GM11168 (cell line): Measurements from ENCODE around the gene ARL6IP4.

Experiments
- in situ Hi-C: fragments of 300-500 bp; cut with MboI; formaldehyde crosslinking; loops from one replicate; pipeline ENCODE4 v1.12.0; 2022; ENCODE audit warnings: low sequenced_read_pairs; ENCODE audit not compliant: unreplicated experiment

The ARL6IP4 gene

GRCh38 chr12:122988612-122989212, 8.2 kb downstream of the ARL6IP4 start:
- in situ Hi-C loops, result no loop called here

DNA sequence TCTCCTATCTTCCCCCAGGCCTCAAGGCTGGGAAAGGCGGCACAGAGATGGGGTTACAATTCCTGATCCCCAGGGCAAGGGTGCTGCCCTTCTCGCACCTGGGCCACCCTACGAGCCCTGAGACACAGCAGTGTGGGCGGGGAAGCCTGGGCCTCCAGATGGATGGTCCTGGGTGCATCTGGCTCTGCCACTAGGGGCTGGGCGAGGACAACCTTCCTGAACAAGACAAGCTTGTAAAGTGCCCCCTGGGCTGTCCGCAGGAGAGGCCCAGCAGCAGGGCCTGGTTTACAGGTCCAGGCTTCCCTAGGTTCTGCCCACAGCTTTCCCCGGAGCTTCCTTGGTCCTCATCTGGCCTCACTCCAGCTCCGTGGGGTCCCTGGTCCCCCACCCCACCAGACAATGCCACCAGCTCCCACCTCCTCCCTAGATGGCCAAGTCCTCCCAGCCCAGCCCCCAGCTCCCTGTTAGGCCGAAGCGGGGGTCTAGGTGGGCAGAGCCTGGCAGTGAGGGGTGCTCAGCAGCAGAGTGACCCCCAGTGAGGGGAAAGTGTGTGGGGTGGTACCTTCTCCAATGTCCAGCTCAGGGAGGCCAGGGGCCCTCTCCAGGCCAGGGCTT, 8.9 kb downstream of the ARL6IP4 start:
- in situ Hi-C loops, result no loop called here

DNA sequence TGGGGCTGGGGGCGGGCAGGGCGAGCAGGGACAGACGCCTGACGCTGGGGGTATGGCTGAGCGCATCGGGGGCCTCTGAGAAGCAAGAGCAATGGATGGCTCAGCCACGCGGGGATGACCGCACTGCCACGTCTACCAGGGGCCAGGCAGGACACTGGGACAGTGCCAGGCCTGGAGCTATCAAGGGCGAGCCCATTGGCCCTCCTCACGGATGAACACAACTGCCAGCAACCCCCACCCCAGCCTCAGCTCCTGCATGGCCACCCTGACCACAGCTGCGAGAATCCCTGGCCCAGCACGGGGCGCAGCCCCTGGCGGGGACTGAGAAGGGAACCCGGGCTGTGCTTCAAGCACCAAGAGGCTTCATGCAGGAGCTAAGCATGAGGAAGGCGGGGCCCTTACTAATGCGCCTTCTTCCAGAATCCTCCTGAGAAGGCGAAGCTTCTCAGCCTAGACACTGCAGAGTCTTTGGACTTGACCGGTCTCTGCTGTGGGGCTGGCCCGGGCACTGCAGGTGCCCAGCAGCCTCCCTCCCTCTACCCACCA, 9.5 kb downstream of the ARL6IP4 start:
- in situ Hi-C loops, result no loop called here

DNA sequence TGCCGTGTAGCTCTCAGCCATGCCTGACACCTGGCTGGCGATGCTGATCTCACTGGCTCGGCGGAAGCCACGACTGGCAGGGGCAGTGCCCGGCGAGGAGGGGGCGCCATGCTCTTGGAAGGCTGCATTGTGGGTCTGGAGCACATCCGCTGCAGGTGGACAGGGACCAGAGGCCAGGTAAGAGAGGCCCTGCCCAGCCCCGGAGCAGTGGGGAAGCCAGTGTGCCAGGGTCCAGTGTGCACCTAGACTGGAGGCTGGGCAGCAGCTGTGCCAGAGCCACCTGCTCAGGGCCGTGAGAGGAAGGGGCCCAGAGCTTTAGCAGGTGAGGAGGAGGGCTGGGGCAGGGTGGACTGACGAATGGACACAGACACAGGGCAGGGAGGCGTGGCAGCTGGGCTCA, 10.1 kb downstream of the ARL6IP4 start:
- in situ Hi-C loops, result no loop called here

GRCh38 chr12:122990961-122991622, 10.6 kb downstream of the ARL6IP4 start:
- in situ Hi-C loops, result no loop called here

DNA sequence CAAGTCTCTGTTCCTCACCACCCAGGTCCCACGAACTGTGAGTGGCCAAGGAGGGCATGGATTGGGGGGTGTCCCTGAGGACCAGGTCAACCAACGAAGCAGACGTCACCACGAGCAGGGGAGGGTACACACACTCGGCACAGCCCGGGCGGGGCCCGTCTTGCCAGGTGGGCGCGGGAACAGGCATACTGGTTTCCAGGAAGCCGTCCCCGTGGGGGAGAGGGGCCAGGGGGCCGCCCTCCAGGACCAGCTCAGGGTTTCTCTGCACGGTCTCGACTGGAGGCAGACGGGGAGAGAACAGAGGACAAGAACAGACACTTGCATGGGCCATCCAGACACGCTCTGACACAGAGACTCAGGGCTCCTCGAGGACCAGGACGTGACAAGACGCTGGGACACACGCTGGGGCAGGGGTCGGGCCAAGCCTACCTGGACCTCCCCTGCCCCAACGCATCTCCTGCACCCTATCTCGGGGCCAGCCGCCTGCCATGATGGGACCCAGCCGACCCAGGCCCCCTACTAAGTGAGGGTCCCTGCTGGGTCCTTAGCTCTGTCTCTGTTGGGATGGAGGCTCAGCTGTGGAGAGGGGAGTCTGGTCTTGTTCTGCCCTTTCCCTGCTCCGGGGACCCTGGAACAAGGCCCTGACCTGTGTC, 11.3 kb downstream of the ARL6IP4 start:
- in situ Hi-C loops, result no loop called here

GRCh38 chr12:122992386-122992785, 11.9 kb downstream of the ARL6IP4 start:
- in situ Hi-C loops, result no loop called here

DNA sequence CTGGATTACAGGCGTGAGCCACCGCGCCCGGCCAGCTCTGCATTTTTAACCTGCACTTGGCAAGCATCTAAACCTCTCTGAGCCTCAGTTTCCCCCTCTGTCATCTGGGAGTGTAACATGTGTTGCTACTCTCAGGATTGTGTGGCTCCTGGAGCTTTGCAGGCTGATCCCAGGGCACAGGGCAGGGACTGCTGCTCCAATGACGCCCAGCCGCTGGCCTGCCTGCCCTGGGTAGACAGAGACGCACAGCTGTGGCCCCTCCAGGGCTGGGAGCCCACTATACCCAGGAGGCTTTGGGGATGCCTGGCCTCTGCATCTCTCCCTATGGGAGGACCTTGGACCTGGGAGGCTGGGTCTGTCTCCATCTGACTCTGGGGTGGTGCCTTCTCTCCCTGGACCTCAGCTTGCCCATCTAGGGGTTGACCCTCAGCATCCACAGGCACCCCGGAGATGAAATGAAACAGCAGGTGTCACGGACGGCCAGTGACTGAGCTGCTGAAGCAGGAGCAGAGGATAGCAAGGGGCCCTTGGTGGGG, 13.7 kb downstream of the ARL6IP4 start:
- in situ Hi-C loops, result no loop called here

GRCh38 chr12:122994781-122995502, 14.5 kb downstream of the ARL6IP4 start:
- in situ Hi-C loops, result no loop called here

DNA sequence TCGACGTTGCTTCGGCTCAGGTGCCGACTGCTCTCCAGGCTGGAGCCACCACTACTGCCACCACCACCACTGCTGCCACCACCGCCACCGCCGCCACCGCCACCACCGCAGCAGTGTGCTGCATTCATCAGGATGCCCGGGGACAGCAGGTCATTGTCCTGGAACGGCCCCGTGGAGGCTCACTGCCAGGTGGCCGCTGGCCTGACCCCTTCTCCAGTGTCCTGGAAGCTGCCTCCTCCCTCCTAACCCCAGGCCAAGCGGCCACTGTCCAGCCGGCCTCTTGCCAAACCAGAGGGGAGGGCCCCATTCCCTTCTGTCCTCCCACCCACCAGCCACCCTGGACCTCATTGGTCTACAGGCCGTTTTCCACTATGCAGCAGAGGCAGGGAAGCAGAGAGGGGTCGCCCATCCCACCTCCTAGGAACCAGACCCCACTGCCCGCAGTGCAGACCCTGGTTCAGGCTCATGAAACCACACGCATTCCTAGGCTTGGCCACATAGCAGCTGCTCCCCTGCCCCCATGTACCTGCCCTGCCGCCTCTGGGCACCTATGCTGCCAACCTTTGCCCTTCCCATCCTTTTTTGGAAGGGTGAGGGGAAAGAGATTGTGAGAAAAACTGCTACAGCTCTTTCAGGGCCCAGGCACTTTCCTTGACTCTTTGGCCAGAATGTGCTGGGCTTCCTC, 15.2 kb downstream of the ARL6IP4 start:
- in situ Hi-C loops, result no loop called here

DNA sequence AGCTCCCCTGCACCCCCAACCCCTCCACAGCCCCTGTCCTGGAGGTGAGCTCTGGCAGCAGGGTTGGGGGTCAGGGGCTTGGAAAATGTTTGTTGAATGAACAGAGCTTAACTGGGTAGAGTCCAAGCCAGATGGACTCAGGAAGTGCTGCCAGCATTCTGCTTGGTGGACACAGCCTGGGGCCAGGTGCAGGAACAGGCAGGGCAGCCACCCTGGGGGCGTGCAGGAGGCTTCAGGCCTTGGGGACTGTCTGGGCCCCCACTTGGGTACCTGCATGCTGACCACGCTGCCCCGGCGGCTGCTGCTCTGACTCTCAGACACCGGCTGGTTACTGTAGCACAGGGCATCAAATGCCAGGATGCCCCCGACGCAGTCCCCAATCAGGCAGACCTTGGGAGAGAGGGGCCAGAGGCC, 15.7 kb downstream of the ARL6IP4 start:
- in situ Hi-C loops, result no loop called here

DNA sequence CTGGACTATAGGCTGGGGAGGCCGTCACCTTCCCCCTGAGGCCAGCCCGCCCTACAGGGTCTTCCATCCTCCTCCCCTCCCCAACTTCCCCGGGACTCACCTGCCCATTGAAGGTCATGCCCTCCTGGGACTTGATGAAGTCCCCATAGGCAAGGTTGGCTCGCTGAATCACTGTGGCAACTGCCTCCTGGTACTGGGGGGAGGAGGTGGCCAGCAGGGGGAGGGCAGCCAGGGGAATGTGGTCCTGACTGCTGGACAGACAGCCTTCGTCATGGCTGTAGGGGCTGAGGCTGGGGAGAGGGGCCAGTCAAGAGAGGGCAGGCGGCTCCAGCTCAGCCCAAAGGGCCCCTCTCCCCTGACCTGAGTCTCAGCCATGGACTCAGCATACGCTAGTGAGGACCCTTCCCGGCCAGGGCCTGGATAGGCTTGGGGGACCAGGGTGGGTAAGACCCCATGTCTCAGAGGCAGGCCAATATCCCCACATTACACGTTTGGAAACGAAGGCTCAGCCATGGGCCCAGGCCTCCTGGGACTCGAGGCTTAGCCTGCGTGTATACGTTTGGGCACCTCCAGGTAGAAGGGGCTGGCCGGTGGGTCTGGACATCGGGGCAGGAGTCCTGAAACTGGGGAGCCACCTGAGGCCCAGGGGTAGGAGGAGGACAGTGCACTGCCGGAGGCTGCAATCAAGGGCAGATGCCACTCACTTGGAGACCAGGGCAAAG, 16.3 kb downstream of the ARL6IP4 start:
- in situ Hi-C loops, result no loop called here

- in situ Hi-C loops, result no loop called here
Measured at GRCh38 chr12:122997343-122998250, 17.1 kb downstream of the ARL6IP4 start.

DNA sequence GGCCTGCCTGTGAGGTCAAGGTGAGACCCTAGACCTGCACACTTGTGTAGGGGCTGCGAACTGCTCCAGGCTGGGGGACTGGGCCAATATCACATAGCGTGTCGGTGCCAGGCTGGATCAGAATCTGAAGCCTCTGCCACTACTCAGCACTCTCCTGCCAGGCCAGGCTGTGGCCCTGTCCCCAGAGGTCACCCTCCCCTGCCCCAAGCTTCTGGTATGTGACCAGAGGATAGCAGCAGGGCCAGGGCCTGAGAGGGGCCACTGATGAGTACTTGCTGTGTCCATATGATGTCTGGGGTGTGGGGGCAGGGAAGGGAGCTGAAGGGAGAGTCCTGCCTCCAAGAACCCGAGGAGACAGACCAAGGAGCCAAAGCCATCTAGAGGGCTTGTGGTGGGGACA, 17.8 kb downstream of the ARL6IP4 start:
- in situ Hi-C loops, result no loop called here

- in situ Hi-C loops, result no loop called here
Measured at GRCh38 chr12:122999196-122999946, 18.9 kb downstream of the ARL6IP4 start.

DNA sequence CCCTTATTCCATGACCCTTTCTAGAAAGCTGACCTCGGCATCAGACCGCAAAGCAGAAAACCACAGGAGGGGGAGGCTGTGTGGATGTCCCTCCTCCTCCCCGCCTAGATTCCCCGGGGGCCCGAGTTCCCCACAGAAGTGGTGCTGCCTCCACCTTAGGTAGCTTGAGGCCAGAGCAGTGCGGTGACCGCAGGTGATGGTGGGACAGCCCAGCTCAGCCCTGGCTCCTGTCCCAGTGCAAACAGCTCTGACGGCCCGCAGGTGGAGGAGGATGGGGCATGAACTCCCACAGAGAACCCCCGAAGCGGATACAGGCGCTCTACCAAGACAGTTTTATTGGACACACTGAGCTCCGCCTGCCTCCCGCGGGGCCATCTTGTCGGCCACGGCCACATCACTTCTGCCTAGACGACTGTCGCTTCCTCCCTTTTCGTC, 19.5 kb downstream of the ARL6IP4 start:
- in situ Hi-C loops, result no loop called here

DNA sequence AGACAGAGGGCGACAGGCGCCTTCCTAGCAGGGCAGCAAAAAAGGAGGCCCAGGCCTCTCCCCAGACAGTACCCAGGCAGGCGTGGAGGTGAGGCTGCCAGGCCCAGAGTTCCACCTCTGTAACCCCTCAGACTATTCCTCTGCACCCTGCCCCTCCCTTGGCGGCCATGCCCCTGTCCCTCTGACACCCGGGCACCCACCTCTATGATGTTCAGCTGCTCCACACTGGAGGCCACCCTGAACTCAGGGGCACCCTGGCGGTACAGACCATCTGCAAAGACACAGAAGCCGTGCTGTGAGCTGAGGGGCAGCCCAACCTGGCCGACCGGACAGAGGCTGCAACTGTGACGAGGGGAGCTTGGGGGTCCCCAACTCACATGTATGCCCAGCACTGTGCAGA, 20.1 kb downstream of the ARL6IP4 start:
- in situ Hi-C loops, result no loop called here
